ENCODE data around the gene ABCB6. TPM values are rescaled to one million over a fixed set of nuclear protein-coding genes. Genes with fewer than 3 reads are reported as not detected.
"Not testable (repeated sequence)": the region's sequence is repeated elsewhere in the genome, so short reads cannot be mapped to it uniquely, and the experiment has no call there.

ABCB6 gene
- total RNA-seq, 4 donors from 2014 or later: 18.0 to 42.1 (median 33.3) TPM

- TF ChIP-seq CTCF (IDR thresholded peaks at IDR 0.05) (no peak), POLR2A (IDR thresholded peaks at IDR 0.05) (no peak)
- no peak overlapping the region for H3K27ac ChIP-seq
- H3K27me3 ChIP-seq: no peaks in the 10 kb centered on the region
- H3K4me3 ChIP-seq: no peak overlapping the region
- no peak for DNase-seq
- H3K36me3 ChIP-seq: no peaks in the 10 kb centered on the region
- no peaks in the 10 kb centered on the region for H3K4me1 ChIP-seq
- no peaks in the 10 kb centered on the region for H3K9me3 ChIP-seq
These were observed 42.5 kb upstream of the ABCB6 start for GRCh38 chr2:219261024-219261855.

- not testable (repeated sequence) for H3K27me3 ChIP-seq, H3K4me1 ChIP-seq, H3K27ac ChIP-seq, DNase-seq, H3K9me3 ChIP-seq, H3K36me3 ChIP-seq, H3K4me3 ChIP-seq
These were observed 40.2 kb upstream of the ABCB6 start for GRCh38 chr2:219258942-219259341.

GRCh38 chr2:219254590-219255201, 35.9 kb upstream of the ABCB6 start:
- H3K4me1 ChIP-seq: peaks cover 1 to 44% (median 18%) of the 10 kb centered on the region in 4 donors
- peak overlapping the region; percentile 81 to 98 (median 91) for H3K27ac ChIP-seq
- TF ChIP-seq POLR2A (IDR thresholded peaks at IDR 0.05) (no peak), CTCF (IDR thresholded peaks at IDR 0.05) (no peak)
- H3K4me3 ChIP-seq: peak overlapping the region; percentile 56 to 93 (median 87)
- H3K36me3 ChIP-seq: peaks cover 0 to 13% (median 0%) of the 10 kb centered on the region in 3 donors
- H3K9me3 ChIP-seq: no peaks in the 10 kb centered on the region
- H3K27me3 ChIP-seq: no peaks in the 10 kb centered on the region
- peak in 1 of 3 donors; percentile 60 for DNase-seq

- Histone ChIP-seq H3K27ac (peak within 1 kb of the TSS; percentile 81 to 98 (median 91)), H3K27me3 (no peaks in the 10 kb centered on the region), H3K36me3 (peaks cover 0 to 13% (median 0%) of the 10 kb centered on the region in 3 donors), H3K4me1 (peaks cover 5 to 51% (median 24%) of the 10 kb centered on the region in 4 donors), H3K9me3 (no peaks in the 10 kb centered on the region), H3K4me3 (peak within 1 kb of the TSS; percentile 56 to 93 (median 87))
- TF ChIP-seq POLR2A (IDR thresholded peaks at IDR 0.05) (peak; percentile 99 to 100), CTCF (IDR thresholded peaks at IDR 0.05) (peak in 3 of 6 experiments; percentile 38 to 42 (median 41))
- peak; percentile 94 to 97 (median 96) for DNase-seq
These were observed 35.2 kb upstream of the ABCB6 start, which contains the start of gene TUBA4A for GRCh38 chr2:219253753-219254589. Gene TUBA4A, minus strand, starts transcription at chr2:219253918. Its CDS starts 60 bp downstream, at chr2:219253858.

GRCh38 chr2:219252900-219253752, 34.4 kb upstream of the ABCB6 start, which contains the start of gene TUBA4B:
Gene TUBA4B, plus strand, starts transcription at chr2:219253243. Its CDS starts 165 bp downstream, at chr2:219253408.
- H3K4me1 ChIP-seq: peaks cover 7 to 60% (median 32%) of the 10 kb centered on the region in 4 donors

More at GRCh38 chr2:219252900-219253752, 34.4 kb upstream of the ABCB6 start, which contains the start of gene TUBA4B:
- Histone ChIP-seq H3K4me3 (peak within 1 kb of the TSS; percentile 56 to 93 (median 87)), H3K27ac (peak within 1 kb of the TSS; percentile 81 to 98 (median 91)), H3K36me3 (peaks cover 0 to 13% (median 0%) of the 10 kb centered on the region in 3 donors), H3K9me3 (no peaks in the 10 kb centered on the region), H3K27me3 (no peaks in the 10 kb centered on the region)
- TF ChIP-seq POLR2A (IDR thresholded peaks at IDR 0.05) (no peak), CTCF (IDR thresholded peaks at IDR 0.05) (no peak)
- DNase-seq: peak; percentile 64 to 81 (median 72)

Data from Peyer's patch (tissue), 4 donors.